SK-N-SH (cell line): ENCODE results near the gene RNF126. TPM values are rescaled to one million over a fixed set of nuclear protein-coding genes. Genes with fewer than 3 reads are reported as not detected.
A peak's percentile ranks its signal among the peaks of the same experiment; 100 is the strongest.

Source experiments
- CTCF ChIA-PET: fragments of 300-600, 350-600 bp; formaldehyde crosslinking; extraction: SDS; loops from one replicate; lab custom pipeline; 2021; lab: Yijun Ruan, JAX
- POLR2A ChIA-PET: fragments of 350-600 bp; sonication (Branson Sonifier 250); formaldehyde crosslinking; extraction: SDS; loops from one replicate; lab custom pipeline; 2020; ENCODE audit warnings: antibody characterized with exemption, inconsistent platforms; lab: Yijun Ruan, JAX
- DNase-seq: peaks from one replicate; pipeline ENCODE4 v3.0.0; 2012
- H2AFZ ChIP-seq: fragments of 200-600 bp; sonication (generic); 2 replicates; pipeline ENCODE4 v1.8.1; 2016; ENCODE audit warnings: antibody characterized with exemption, mild to moderate bottlenecking, low read depth
- H3F3A ChIP-seq: fragments of 200-600 bp; sonication (generic); replicated peaks from 2 replicates; pipeline ENCODE3; 2016; ENCODE audit warnings: antibody characterized with exemption, mild to moderate bottlenecking; ENCODE audit not compliant: insufficient read depth
- H3K27ac ChIP-seq, 2 experiments: fragments of 200-500 bp in 1 of 2; fragments of 200-600 bp in 1 of 2; sonication (Bioruptor generic) in 1 of 2; sonication (generic), shearing (Covaris generic) in 1 of 2; 2 replicates each; pipeline versions ENCODE4 v1.5.1 to v1.6.1; 2014 to 2016; ENCODE audit warnings: low read depth in 2 of 2, inconsistent platforms in 1 of 2, low read length in 1 of 2, mild to moderate bottlenecking in 1 of 2, mixed read lengths in 1 of 2
- H3K27me3 ChIP-seq: fragments of 200-600 bp; sonication (generic), shearing (Covaris generic); 2 replicates; pipeline ENCODE4 v1.6.1; 2016; ENCODE audit warnings: mixed run types; ENCODE audit not compliant: insufficient read depth
- H3K36me3 ChIP-seq, 2 experiments: fragments of 200-500 bp in 1 of 2; fragments of 200-600 bp in 1 of 2; sonication (Bioruptor generic) in 1 of 2; sonication (generic) in 1 of 2; replicated peaks in 1 of 2; 2 replicates each; pipeline versions ENCODE3 to v1.5.1; 2014 to 2016; ENCODE audit warnings: low read length in 1 of 2, mild to moderate bottlenecking in 1 of 2; ENCODE audit not compliant: insufficient read depth in 2 of 2, control insufficient read depth in 1 of 2
- H3K4me1 ChIP-seq, 2 experiments: fragments of 200-500 bp in 1 of 2; fragments of 200-600 bp in 1 of 2; sonication (Bioruptor generic) in 1 of 2; sonication (generic), shearing (Covaris generic) in 1 of 2; 2 replicates each; pipeline versions ENCODE4 v1.5.1 to v1.6.1; 2014 to 2016; ENCODE audit warnings: low read depth in 1 of 2, low read length in 1 of 2, mixed run types in 1 of 2; ENCODE audit not compliant: insufficient read depth in 2 of 2, control insufficient read depth in 1 of 2
- H3K4me2 ChIP-seq: fragments of 200-600 bp; sonication (generic), shearing (Covaris generic); 2 replicates; pipeline ENCODE4 v1.6.1; 2017; ENCODE audit warnings: mixed run types
- H3K4me3 ChIP-seq, 2 experiments: fragments of 200-500 bp in 1 of 2; fragments of 200-600 bp in 1 of 2; sonication (Bioruptor generic) in 1 of 2; sonication (generic), shearing (Covaris generic) in 1 of 2; 2 replicates each; pipeline versions ENCODE4 v1.5.1 to v1.8.1; 2014 to 2016; ENCODE audit warnings: low read depth in 2 of 2, inconsistent platforms in 1 of 2, low read length in 1 of 2, mild to moderate bottlenecking in 1 of 2, mixed read lengths in 1 of 2, moderate library complexity in 1 of 2
- H3K79me2 ChIP-seq: fragments of 200-600 bp; sonication (generic); 2 replicates; pipeline ENCODE4 v1.8.1; 2017; ENCODE audit warnings: mild to moderate bottlenecking; ENCODE audit not compliant: insufficient read depth
- H3K9ac ChIP-seq: fragments of 200-600 bp; sonication (generic); 2 replicates; pipeline ENCODE4 v1.6.1; 2017; ENCODE audit warnings: mixed run types
- H3K9me2 ChIP-seq: fragments of 200-600 bp; sonication (generic); 2 replicates; pipeline ENCODE4 v1.6.1; 2017; ENCODE audit warnings: mixed run types
- H3K9me3 ChIP-seq: fragments of 200-600 bp; sonication (generic); 2 replicates; pipeline ENCODE4 v1.6.1; 2017; ENCODE audit warnings: mixed run types, mild to moderate bottlenecking, moderate library complexity
- H4K20me1 ChIP-seq: fragments of 200-600 bp; sonication (generic); 2 replicates; pipeline ENCODE4 v1.6.1; 2017; ENCODE audit warnings: mild to moderate bottlenecking, mixed run types; ENCODE audit not compliant: insufficient read depth
- ELF1 ChIP-seq: IDR thresholded peaks from 2 replicates; pipeline ENCODE4 v1.4.0; 2012
- EP300 ChIP-seq, 2 experiments: IDR thresholded peaks; 2 replicates each; pipeline versions ENCODE4 v1.4.0 to v1.6.1; 2012; ENCODE audit warnings: borderline replicate concordance in 1 of 2, low read depth in 1 of 2, low read length in 1 of 2
- FOXM1 ChIP-seq: IDR thresholded peaks from 2 replicates; pipeline ENCODE4 v1.4.0; 2012; ENCODE audit warnings: low read depth, mild to moderate bottlenecking
- MAX ChIP-seq: IDR thresholded peaks from 2 replicates; pipeline ENCODE4 v1.4.0; 2012; ENCODE audit warnings: low read depth
- MEF2A ChIP-seq: IDR thresholded peaks from 2 replicates; pipeline ENCODE4 v1.4.0; 2012; ENCODE audit warnings: low read depth, borderline replicate concordance
- MXI1 ChIP-seq: IDR thresholded peaks from 2 replicates; pipeline ENCODE4 v1.6.1; 2012; ENCODE audit warnings: mild to moderate bottlenecking, low read depth, low read length, improper control_type of control experiment
- POLR2AphosphoS5 ChIP-seq: IDR thresholded peaks from 2 replicates; pipeline ENCODE4 v1.6.1; 2012; ENCODE audit warnings: low read depth, low read length
- RCOR1 ChIP-seq: fragments of 150-350 bp; IDR thresholded peaks from 2 replicates; pipeline ENCODE4 v1.6.1; 2017; ENCODE audit warnings: antibody characterized with exemption, low read length
- REST ChIP-seq: IDR thresholded peaks from 2 replicates; pipeline ENCODE4 v1.6.1; 2012; ENCODE audit warnings: mild to moderate bottlenecking, low read depth, low read length, moderate library complexity
- RXRA ChIP-seq: IDR thresholded peaks from 2 replicates; pipeline ENCODE4 v1.4.0; 2012; ENCODE audit warnings: low read depth, mild to moderate bottlenecking, borderline replicate concordance
- SMC3 ChIP-seq: IDR thresholded peaks from 2 replicates; pipeline ENCODE4 v1.6.1; 2012; ENCODE audit warnings: low read depth, low read length, improper control_type of control experiment
- TAF1 ChIP-seq: IDR thresholded peaks from 2 replicates; pipeline ENCODE4 v1.6.1; 2012; ENCODE audit warnings: low read depth, mild to moderate bottlenecking, low read length, moderate library complexity, borderline replicate concordance
- YY1 ChIP-seq: IDR thresholded peaks from 2 replicates; pipeline ENCODE4 v1.4.0; 2012; ENCODE audit warnings: low read depth, mild to moderate bottlenecking
- ZBTB33 ChIP-seq: IDR thresholded peaks from 2 replicates; pipeline ENCODE4 v1.4.0; 2012; ENCODE audit warnings: low read depth, borderline replicate concordance
- WGBS: methylation state at CpG from one replicate; pipeline ENCODE4 v1.1.6; 2017; ENCODE audit warnings: low lambda C conversion rate; 5-methylcytosine and 5-hydroxymethylcytosine counted together
- polyA plus RNA-seq, 3 experiments: library from polyadenylated mRNA; depleted of rRNA; stranded (reverse); fragments of >200 nt; gene quantifications; 2 replicates each; pipeline ENCODE4 v1.2.3, GENCODE V29; 2012

RNF126 gene
- polyA plus RNA-seq, 1 of the 3 experiments (the other 2 are of a cell fraction) = 12.9 TPM

DNA sequence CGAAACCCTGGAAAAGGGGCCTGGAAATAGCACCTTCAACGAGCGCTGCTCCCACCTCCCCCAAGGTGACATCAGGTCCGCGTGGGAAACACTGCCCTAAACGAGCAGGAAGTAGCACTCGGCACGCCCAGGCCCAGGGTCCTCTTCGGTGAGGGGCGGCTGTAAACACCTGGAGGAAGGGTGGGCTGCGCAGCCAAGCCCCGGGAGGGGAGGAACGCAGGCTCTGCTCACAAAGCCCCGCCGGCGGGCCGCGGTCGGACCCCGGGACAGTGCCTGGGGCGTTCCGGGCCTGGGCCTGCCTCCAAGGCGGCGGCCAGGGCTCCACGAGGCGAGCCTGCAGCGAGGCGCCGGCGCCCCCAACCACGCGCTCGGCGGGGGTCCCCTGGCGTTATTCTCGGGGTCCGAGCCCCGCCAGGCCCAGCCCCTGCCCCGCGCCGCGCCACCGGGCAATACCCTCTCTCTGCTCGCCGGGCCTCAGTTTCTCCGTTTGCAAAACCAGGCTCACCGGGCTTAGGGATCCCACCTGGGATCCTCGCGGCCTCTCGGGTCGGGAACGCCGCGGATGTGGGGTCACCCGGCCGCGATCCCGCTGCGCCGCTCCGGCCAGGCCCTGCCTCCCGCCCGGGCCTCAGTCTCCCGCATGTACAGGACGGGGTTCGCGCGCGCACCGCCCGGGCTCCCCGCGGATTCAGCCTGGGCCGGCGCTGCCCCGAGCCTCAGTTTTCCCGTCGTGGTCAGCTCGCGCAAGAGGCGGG is 630 bp downstream of the RNF126 start:
- Histone ChIP-seq H3K4me3 (peak overlapping the region; percentile 86 to 96), H2AFZ (no peak overlapping the region; the same call in 1 of the 2 replicates), H3K9me2 (no peaks in the 10 kb centered on the region), H3K9ac (peak overlapping the region; percentile 97), H3K4me1 (peaks cover 7 to 32% of the 10 kb centered on the region in 2 experiments; a peak in 2 of 4 replicates), H3F3A (peaks cover 4% of the 10 kb centered on the region), H3K4me2 (peak overlapping the region; percentile 99), H3K79me2 (peaks cover 59% of the 10 kb centered on the region), H3K27ac (peak overlapping the region; percentile 54 to 82), H4K20me1 (peaks cover 51% of the 10 kb centered on the region), H3K27me3 (no peaks in the 10 kb centered on the region), H3K9me3 (no peaks in the 10 kb centered on the region), H3K36me3 (peaks cover 0 to 9% of the 10 kb centered on the region in 2 experiments)
- TF ChIP-seq SMC3 (no peak), RXRA (no peak), EP300 (IDR thresholded peaks at IDR 0.05; ENCODE audit: borderline replicate concordance in 1 of 2, low read depth in 1 of 2, low read length in 1 of 2) (no peak), MEF2A (no peak), RCOR1 (no peak), ZBTB33 (no peak), MAX (peak; percentile 49), MXI1 (peak; percentile 71; the same call in 1 of the 2 replicates), YY1 (no peak), REST (no peak), POLR2AphosphoS5 (no peak), FOXM1 (no peak), ELF1 (0 out of 2 replicates have a peak, but pooled peaks have one; percentile 22), TAF1 (no peak)
- WGBS = 1% methylated on average over 15 of the region's 81 CpGs
- POLR2A ChIA-PET = interaction anchor here (1.0 kb wide), 1 partner anchor 15 kb away, joined by 3 read pairs; no protein-coding TSS in a partner anchor
- CTCF ChIA-PET = interaction anchor here (0.9 to 1.9 kb wide), 7 partner anchors 13 to 77 kb away, joined by 3 to 26 read pairs (median 4); partner anchors contain the start of gene PALM
- DNase-seq = peak; percentile 74
